ENCODE measurements around the gene TSPAN18. TPM values are rescaled to one million over a fixed set of nuclear protein-coding genes. Genes with fewer than 3 reads are reported as not detected.

TSPAN18 gene
- total and polyA plus RNA-seq, 9 donors: 2.1 to 35.3 (median 14.4) TPM

DNA sequence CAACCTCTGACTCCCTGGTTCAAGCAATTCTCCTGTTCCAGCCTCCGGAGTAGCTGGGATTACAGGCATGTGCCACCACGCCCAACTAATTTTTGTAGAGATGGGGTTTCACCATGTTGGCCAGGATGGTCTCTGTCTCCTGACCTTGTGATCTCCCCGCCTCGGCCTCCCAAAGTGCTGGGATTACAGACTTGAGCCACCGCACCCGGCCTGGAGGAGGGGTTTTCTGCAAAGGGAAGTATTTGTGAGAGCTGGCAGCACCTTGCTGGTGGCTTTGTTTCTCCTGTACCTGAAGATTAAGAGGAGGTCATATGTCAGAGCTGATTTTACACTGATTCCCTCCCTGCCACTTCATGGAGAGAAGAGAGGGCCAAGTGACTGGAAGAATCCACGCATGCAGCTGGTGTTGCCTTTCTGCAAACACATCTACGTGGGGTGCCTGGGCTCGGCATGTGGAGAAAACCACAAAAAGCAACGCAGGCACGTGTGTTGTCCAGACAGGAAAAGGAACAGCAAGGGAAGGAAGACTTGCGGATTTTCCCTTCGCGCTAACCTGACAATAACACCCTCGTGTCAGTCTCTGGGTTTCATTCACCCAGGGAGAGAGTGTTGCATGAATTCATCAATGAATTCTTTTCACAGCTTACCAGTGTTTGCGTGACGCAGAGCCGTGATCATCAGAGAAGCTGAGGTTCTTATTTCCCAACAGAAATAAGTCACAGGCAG, 61.9 kb downstream of the TSPAN18 start:
- no peak overlapping the region for H3K27ac ChIP-seq

GRCh38 chr11:44789496-44789895, 62.7 kb downstream of the TSPAN18 start:
- Histone ChIP-seq H3K27ac (no peak overlapping the region), H3K9me3 (no peaks in the 10 kb centered on the region), H3K36me3 (no peaks in the 10 kb centered on the region), H3K4me1 (ENCODE audit: insufficient read depth) (no peaks in the 10 kb centered on the region), H3K4me3 (no peak overlapping the region), H3K27me3 (no peaks in the 10 kb centered on the region)
- 9 to 19% (median 9%) methylated on average over 3 of the region's 3 CpGs for WGBS, 3 donors
- intact Hi-C loops (cut with DNase I): no loop called here
- no peak for DNase-seq
- TF ChIP-seq, protein P1, sequence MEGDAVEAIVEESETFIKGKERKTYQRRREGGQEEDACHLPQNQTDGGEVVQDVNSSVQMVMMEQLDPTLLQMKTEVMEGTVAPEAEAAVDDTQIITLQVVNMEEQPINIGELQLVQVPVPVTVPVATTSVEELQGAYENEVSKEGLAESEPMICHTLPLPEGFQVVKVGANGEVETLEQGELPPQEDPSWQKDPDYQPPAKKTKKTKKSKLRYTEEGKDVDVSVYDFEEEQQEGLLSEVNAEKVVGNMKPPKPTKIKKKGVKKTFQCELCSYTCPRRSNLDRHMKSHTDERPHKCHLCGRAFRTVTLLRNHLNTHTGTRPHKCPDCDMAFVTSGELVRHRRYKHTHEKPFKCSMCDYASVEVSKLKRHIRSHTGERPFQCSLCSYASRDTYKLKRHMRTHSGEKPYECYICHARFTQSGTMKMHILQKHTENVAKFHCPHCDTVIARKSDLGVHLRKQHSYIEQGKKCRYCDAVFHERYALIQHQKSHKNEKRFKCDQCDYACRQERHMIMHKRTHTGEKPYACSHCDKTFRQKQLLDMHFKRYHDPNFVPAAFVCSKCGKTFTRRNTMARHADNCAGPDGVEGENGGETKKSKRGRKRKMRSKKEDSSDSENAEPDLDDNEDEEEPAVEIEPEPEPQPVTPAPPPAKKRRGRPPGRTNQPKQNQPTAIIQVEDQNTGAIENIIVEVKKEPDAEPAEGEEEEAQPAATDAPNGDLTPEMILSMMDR (IDR thresholded peaks at IDR 0.05): no peak
- TF ChIP-seq EP300 (IDR thresholded peaks at IDR 0.05) (no peak), POLR2A (IDR thresholded peaks at IDR 0.05) (no peak)

More for the DNA sequence above, 61.9 kb downstream of the TSPAN18 start:
- Histone ChIP-seq H3K4me3 (no peak overlapping the region), H3K4me1 (ENCODE audit: insufficient read depth) (no peaks in the 10 kb centered on the region), H3K27me3 (no peaks in the 10 kb centered on the region), H3K9me3 (no peaks in the 10 kb centered on the region), H3K36me3 (no peaks in the 10 kb centered on the region)
- TF ChIP-seq EP300 (IDR thresholded peaks at IDR 0.05): no peak
- TF ChIP-seq, protein P1 (IDR thresholded peaks at IDR 0.05): no peak
- no peak for TF ChIP-seq POLR2A (IDR thresholded peaks at IDR 0.05)
- no peak for DNase-seq
- WGBS, 3 donors: 72 to 82% (median 78%) methylated on average over 18 of the region's 18 CpGs
- intact Hi-C loops (cut with DNase I): no loop called here

- no peaks in the 10 kb centered on the region for H3K36me3 ChIP-seq
- no peak for DNase-seq
- TF ChIP-seq, protein P1 (IDR thresholded peaks at IDR 0.05): no peak
- TF ChIP-seq POLR2A (IDR thresholded peaks at IDR 0.05): no peak
- no peak for TF ChIP-seq EP300 (IDR thresholded peaks at IDR 0.05)
- no peaks in the 10 kb centered on the region for H3K4me1 ChIP-seq (ENCODE audit: insufficient read depth)
- no peak overlapping the region for H3K27ac ChIP-seq
- H3K4me3 ChIP-seq: no peak overlapping the region
- no peaks in the 10 kb centered on the region for H3K27me3 ChIP-seq
- no peaks in the 10 kb centered on the region for H3K9me3 ChIP-seq
- WGBS, 3 donors: 90 to 92% (median 90%) methylated on average over 10 of the region's 10 CpGs
- intact Hi-C loops (cut with DNase I): no loop called here
Measured at GRCh38 chr11:44790211-44790610, 63.4 kb downstream of the TSPAN18 start.

GRCh38 chr11:44791316-44791925, 64.7 kb downstream of the TSPAN18 start:
- Histone ChIP-seq H3K9me3 (no peaks in the 10 kb centered on the region), H3K27ac (no peak overlapping the region), H3K36me3 (no peaks in the 10 kb centered on the region), H3K27me3 (no peaks in the 10 kb centered on the region), H3K4me3 (no peak overlapping the region), H3K4me1 (ENCODE audit: insufficient read depth) (no peaks in the 10 kb centered on the region)
- DNase-seq: no peak
- intact Hi-C loops (cut with DNase I): no loop called here
- 90 to 94% (median 93%) methylated on average over 13 of the region's 13 CpGs for WGBS, 3 donors
- TF ChIP-seq POLR2A (IDR thresholded peaks at IDR 0.05) (no peak), EP300 (IDR thresholded peaks at IDR 0.05) (no peak)
- TF ChIP-seq, protein P1 (IDR thresholded peaks at IDR 0.05): no peak

All from ovary (tissue), 9 donors.